ENCODE data around the gene MROH2B.
"Not testable (repeated sequence)": the region's sequence is repeated elsewhere in the genome, so short reads cannot be mapped to it uniquely, and the experiment has no call there.

The MROH2B gene

DNA sequence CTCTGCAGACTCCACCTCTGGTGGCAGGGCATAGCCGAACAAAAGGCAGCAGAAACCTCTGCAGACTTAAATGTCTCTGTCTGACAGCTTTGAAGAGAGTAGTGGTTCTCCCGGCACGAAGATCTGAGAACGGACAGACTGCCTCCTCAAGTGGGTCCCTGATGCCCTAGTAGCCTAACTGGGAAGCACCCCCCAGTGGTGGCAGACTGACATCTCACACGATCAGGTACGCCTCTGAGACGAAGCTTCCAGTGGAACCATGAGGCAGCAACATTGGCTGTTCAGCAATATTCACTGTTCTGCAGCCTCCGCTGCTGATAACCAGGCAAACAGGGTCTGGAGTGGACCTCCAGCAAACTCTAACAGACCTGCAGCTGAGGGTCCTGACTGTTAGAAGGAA lies 48.5 kb downstream of the MROH2B start:
- not testable (repeated sequence) for DNase-seq (ENCODE audit: low spot score)

- no peak for DNase-seq (ENCODE audit: low spot score)
Observed at GRCh38 chr5:41012318-41012717, 58.8 kb downstream of the MROH2B start.

- DNase-seq (ENCODE audit: low spot score): no peak
Observed at GRCh38 chr5:41010572-41010971, 60.6 kb downstream of the MROH2B start.

- DNase-seq (ENCODE audit: low spot score): peak; percentile 56
Observed at GRCh38 chr5:41009232-41009631, 61.9 kb downstream of the MROH2B start.

GRCh38 chr5:41004931-41005330 lies 66.2 kb downstream of the MROH2B start:
- DNase-seq (ENCODE audit: low spot score): no peak

GRCh38 chr5:41003670-41004376 lies 67.3 kb downstream of the MROH2B start:
- DNase-seq (ENCODE audit: low spot score): no peak

DNA sequence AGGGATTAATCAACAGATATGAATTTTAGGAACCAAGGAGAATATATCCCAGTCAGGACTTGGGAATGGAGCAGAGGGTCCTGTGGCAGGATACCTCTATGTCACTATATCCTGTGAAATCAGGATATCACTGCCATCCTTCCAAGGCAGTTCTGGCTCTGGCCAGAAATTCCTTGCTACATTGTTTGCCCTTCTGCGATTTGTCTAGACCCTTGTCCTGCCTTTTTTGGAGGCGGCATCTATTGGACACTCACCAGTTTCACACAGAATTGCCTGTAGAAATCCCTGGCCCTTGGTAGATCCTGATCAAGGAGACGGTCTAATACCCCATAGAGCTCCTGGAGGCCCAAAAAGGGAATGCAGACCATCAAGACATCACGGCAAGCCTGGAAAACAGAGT lies 71.2 kb downstream of the MROH2B start:
- no peak for DNase-seq (ENCODE audit: low spot score)

DNA sequence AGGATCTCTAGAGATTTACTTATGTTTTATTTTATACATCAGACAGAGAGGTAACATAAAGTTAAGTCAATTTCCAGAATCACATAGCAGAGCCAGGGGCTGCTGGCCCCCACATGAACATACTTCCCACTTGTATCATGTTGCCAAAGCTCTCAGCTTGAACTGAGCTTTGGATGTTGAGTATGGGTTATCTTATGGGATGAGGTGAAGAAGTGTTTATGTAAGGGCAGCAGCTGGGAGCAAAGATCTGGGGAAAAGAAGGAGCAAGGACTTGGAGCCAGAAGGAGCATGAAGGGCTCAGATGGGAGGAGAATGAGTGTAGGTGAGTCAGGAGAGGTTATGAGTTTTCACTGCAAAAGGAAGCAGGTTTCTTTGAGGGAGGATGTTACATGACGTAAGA lies 72.0 kb downstream of the MROH2B start:
- no peak for DNase-seq (ENCODE audit: low spot score)

- no peak for DNase-seq (ENCODE audit: low spot score)
Observed at GRCh38 chr5:40995801-40996586, 75.1 kb downstream of the MROH2B start.

GRCh38 chr5:40991981-40992559 lies 79.1 kb downstream of the MROH2B start:
- no peak for DNase-seq (ENCODE audit: low spot score)

DNA sequence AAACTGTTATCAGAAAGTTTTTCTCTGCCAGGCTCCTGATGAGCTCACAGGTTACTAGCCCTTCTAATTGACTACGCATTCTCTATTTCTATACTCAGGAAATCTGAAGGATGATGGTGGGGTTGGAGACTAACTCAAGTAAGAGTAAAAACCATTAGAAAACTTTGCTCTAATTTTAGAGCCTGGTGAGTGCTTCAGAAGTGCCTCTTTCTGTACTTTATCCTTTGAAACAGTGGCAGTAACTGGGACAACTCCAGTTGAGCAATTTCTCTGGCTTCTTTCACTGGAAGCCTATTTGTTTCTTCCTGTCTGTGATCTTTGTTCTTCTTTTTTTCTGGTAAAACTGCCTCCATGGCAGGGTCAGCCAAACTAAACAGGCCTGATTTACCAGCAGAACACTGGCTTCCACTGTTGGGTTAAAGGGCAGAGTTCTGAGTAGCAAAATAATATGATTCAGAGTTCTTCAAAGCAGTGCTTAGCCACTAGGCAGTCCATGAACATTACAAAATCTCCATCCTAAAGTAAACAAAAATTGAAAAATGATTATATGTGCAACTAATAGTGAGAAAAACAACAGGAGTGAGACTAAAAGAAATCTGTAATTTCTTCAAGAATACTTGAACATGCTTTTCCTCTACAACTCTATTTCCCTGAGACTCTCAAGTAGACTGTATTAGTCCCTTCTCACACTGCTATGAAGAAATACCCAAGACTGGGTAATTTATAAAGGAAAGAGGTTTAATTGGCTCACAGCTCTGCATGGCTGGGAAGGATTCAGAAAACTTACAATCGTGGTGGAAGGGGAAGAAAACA lies 79.8 kb downstream of the MROH2B start:
- peak; percentile 23 for DNase-seq (ENCODE audit: low spot score)

DNA sequence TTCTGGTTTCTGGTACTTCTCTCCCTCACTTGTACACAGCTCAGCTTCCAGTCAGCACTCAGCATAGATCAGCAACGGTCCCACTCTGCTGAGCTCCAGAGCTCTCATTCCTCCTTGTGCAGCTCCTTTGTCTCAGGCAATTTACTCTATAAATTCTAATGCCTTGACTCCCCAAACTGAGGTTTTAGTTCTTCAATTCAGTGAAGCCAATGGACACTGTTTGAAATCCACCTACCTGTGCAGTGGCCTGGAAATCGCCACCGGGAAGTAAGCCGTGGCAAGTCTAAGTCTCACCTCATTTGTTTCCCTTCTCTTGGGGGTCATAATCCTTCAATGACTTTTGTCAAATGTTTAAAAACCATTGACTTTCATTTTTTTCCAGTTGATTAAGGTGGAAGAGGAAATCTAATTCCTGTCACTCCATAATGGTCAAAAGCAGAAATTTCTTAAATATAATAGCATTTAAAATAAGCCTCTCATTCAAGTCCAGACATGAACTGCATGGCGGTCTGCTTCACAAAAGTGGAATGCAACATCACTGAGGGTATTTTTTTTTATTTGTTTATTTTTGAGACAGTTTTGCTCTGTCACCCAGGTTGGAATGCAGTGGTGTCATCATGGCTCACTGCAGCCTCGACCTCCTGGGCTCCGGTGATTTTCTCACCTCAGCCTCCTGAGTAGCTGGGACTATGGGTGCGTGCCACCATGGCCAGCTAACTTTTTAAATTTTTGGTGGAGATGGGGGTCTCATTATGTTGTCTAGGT lies 82.2 kb downstream of the MROH2B start:
- no peak for DNase-seq (ENCODE audit: low spot score)

DNA sequence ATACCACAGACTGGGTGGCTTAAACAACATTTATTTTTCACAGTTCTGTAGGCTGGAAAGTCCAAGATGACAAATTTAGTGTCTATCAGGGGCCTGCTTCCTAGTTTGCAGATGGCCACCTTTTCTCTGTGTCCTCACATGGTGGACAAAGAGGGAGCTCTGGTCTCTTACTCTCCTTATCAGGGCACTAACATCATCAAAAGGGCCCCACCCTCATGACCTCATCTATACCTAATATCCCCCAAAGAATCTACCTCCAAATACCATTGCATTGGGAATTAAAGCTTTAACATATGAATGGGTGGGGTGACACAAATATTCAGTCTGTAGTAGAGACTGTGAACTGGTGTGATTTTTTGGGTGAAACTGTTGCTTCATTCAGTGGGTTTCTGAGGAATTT lies 83.8 kb downstream of the MROH2B start:
- no peak for DNase-seq (ENCODE audit: low spot score)

GRCh38 chr5:40986666-40987065 lies 84.5 kb downstream of the MROH2B start:
- no peak for DNase-seq (ENCODE audit: low spot score)

DNA sequence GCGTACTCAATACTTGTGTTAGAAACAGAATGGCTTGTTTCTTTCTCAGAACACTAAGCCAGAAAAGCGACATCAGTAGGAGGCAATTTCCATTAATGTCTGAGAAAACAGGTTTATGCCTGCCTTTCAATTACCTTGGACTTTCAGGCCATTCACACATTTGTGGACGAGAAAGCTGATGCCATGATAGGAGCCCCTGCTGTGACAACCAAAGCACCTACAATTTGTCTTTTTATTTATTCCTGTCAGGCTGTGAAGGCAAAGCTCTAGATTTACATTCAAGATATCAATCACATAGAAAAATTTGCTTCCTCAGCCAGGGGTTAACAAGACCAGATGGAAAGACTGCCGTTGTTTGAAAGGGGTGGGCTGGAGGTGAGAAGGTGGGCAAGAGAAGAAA lies 85.6 kb downstream of the MROH2B start:
- DNase-seq (ENCODE audit: low spot score): no peak

DNA sequence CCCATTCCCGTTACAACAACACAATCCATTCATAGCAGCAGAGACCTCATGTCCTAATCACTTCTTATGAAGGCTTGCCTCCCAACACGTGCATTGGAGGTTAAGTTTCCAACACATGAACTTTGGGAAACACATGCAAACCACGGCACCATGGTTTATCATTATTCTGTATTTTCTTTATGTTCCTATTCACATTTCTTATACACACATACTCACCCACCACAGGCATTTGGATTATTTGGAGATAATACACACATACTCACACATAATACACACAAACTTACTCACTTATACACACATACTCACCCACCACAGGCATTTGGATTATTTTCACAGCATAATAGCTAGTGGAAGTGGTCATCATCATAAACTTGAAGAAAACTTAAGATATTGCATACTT lies 86.3 kb downstream of the MROH2B start:
- DNase-seq (ENCODE audit: low spot score): no peak

- no peak for DNase-seq (ENCODE audit: low spot score)
Observed at GRCh38 chr5:40983781-40984180, 87.4 kb downstream of the MROH2B start.

GRCh38 chr5:40981420-40981819 lies 89.7 kb downstream of the MROH2B start:
- DNase-seq (ENCODE audit: low spot score): no peak

DNA sequence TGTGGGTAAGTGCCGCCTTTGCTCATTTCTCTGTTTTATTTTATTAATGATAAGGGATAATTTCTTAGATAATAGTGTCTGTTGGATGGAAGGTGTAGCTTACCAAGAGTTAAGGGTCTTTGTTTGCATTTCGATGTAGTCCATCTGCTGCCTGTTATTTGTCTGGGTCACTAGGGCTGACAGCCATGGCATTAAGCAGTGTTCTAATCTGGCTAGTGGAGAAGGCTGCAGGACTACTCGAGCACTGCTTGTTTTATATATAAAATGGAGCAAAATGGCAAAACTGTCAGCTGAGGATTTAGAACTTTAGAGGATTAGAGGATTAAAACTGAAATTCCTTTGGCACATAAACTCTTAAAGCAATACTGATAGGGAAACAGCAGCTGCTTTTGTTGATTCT lies 94.3 kb downstream of the MROH2B start:
- no peak for DNase-seq (ENCODE audit: low spot score)

DNA sequence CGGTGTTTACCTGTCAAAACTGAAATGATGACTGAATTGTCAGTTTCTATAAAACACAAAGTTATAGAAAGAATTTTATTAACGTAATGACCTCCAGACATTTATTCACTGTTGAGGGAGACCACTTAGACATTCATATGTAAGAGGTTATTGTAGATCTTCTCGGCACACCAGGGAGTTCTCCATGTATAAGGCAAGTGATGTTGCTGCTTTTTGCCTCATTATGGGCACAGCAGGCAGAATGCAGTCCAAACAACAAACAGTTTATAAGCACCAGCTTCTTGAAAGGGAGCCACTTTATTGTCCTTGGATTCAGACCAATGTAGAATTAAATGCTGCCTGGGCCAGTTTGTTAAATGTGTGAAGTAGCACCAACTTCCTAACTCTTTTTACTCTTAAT lies 95.1 kb downstream of the MROH2B start:
- DNase-seq (ENCODE audit: low spot score): no peak

- DNase-seq (ENCODE audit: low spot score): no peak
Observed at GRCh38 chr5:40973364-40974004, 97.7 kb downstream of the MROH2B start.

Data from COLO829 (cell line).